Measurements from ENCODE around the gene MELK.

The MELK gene

DNA sequence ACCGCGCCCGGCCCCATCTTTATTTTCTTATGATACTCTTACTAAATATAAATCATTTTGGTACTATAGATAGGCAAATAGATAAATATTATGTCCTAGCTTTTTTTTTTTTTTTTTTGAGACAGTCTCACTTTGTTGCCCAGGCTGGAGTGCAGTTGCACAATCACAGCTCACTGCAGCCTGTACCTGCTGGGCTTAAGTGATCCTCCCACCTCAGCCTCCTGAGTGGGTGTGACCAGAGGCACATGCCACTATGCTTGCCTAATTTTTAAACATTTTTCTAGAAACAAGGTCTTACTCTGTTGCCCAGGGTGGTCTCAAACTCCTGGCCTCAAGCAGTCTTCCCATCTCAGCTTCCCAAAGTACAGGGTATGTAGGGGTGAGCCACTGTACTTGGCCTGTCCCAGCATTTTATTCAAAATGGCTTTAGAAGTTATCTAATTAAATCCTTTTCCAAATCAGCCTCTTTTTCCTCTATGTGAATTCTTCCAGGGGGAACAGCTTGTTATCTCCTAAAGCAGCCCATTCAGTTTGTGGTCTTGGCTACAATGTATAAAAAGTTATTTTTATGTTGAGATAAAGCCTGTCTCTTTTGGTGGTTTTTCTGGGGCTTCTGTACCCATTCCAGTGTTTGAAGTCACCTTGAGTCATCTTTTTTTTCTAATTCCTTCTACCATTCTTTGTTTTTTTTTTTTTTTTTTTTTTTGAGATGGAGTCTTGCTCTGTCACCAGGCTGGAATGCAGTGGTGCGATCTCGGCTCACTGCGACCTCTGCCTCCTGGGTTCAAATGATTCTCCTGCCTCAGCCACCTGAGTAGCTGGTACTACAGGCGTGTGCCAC lies 12.1 kb downstream of the MELK start:
- H3K27ac ChIP-seq (ENCODE audit: low read length), result no peak overlapping the region
- H4K20me1 ChIP-seq (ENCODE audit: insufficient read depth, low read length), result peaks cover 4% of the 10 kb centered on the region; the same call in 1 of the 2 replicates
- no peak overlapping the region for H3K4me3 ChIP-seq (ENCODE audit: low read length)
- no peaks in the 10 kb centered on the region for H3K9me2 ChIP-seq (replicated peaks; ENCODE audit: insufficient read depth, low read length)
- TF ChIP-seq EZH2 (optimal IDR thresholded peaks at IDR 0.05; ENCODE audit: low read depth, low read length), result no peak
- TF ChIP-seq, protein P1, sequence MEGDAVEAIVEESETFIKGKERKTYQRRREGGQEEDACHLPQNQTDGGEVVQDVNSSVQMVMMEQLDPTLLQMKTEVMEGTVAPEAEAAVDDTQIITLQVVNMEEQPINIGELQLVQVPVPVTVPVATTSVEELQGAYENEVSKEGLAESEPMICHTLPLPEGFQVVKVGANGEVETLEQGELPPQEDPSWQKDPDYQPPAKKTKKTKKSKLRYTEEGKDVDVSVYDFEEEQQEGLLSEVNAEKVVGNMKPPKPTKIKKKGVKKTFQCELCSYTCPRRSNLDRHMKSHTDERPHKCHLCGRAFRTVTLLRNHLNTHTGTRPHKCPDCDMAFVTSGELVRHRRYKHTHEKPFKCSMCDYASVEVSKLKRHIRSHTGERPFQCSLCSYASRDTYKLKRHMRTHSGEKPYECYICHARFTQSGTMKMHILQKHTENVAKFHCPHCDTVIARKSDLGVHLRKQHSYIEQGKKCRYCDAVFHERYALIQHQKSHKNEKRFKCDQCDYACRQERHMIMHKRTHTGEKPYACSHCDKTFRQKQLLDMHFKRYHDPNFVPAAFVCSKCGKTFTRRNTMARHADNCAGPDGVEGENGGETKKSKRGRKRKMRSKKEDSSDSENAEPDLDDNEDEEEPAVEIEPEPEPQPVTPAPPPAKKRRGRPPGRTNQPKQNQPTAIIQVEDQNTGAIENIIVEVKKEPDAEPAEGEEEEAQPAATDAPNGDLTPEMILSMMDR (IDR thresholded peaks at IDR 0.05; ENCODE audit: low read length), result no peak
- TF ChIP-seq EZH2phosphoT487 (IDR thresholded peaks at IDR 0.05; ENCODE audit: low read length), result no peak
- no peaks in the 10 kb centered on the region for H3K4me1 ChIP-seq (ENCODE audit: low read length)
- DNase-seq, result no peak
- no peak overlapping the region for H3K4me2 ChIP-seq (ENCODE audit: low read depth, low read length)
- H3K9me3 ChIP-seq (replicated peaks; ENCODE audit: insufficient read depth, low read length), result no peaks in the 10 kb centered on the region
- no peak overlapping the region for H2AFZ ChIP-seq (ENCODE audit: low read length)
- H3K9ac ChIP-seq (ENCODE audit: low read length), result no peak overlapping the region
- no peaks in the 10 kb centered on the region for H3K27me3 ChIP-seq (replicated peaks; ENCODE audit: insufficient read depth, low read length)
- peaks cover 56% of the 10 kb centered on the region for H3K79me2 ChIP-seq (ENCODE audit: low read length)
- H3F3A ChIP-seq (ENCODE audit: insufficient read depth, low read length), result peaks cover 3% of the 10 kb centered on the region; the same call in 1 of the 2 replicates
- H3K36me3 ChIP-seq (replicated peaks; ENCODE audit: insufficient read depth, low read length), result no peaks in the 10 kb centered on the region; the same call in 1 of the 2 replicates

DNA sequence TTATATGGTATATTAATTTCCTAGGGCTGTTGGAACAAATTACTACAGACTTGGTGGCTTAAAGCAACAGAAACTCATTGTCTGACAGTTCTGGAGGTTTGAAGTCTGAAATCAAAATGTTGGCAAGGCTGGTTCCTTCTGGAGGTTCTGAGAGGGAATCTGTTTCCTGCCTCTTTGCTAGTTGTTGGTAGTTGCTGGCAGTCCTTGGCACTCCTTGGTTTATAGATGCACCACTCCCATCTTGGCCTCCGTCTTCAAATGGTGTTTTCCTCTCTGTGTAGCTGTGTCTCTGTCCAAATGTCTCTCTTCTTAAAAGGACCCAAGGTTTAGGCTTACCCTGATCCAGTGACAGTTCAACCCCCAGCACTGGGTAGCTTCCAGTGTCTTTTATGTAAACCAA lies 17.5 kb downstream of the MELK start:
- H2AFZ ChIP-seq (ENCODE audit: low read length), result no peak overlapping the region
- TF ChIP-seq EZH2phosphoT487 (IDR thresholded peaks at IDR 0.05; ENCODE audit: low read length) (no peak), EZH2 (optimal IDR thresholded peaks at IDR 0.05; ENCODE audit: low read depth, low read length) (no peak)
- TF ChIP-seq, protein P1 (IDR thresholded peaks at IDR 0.05; ENCODE audit: low read length), result no peak
- peaks cover 3% of the 10 kb centered on the region for H3F3A ChIP-seq (ENCODE audit: insufficient read depth, low read length)
- H3K4me2 ChIP-seq (ENCODE audit: low read depth, low read length), result no peak overlapping the region
- no peaks in the 10 kb centered on the region for H4K20me1 ChIP-seq (ENCODE audit: insufficient read depth, low read length)
- H3K4me3 ChIP-seq (ENCODE audit: low read length), result no peak overlapping the region
- H3K9ac ChIP-seq (ENCODE audit: low read length), result no peak overlapping the region
- H3K9me2 ChIP-seq (replicated peaks; ENCODE audit: insufficient read depth, low read length), result no peaks in the 10 kb centered on the region
- DNase-seq, result no peak
- H3K79me2 ChIP-seq (ENCODE audit: low read length), result peaks cover 53% of the 10 kb centered on the region
- no peaks in the 10 kb centered on the region for H3K4me1 ChIP-seq (ENCODE audit: low read length)
- H3K9me3 ChIP-seq (replicated peaks; ENCODE audit: insufficient read depth, low read length), result no peaks in the 10 kb centered on the region
- H3K36me3 ChIP-seq (replicated peaks; ENCODE audit: insufficient read depth, low read length), result peaks cover 5% of the 10 kb centered on the region; the same call in 1 of the 2 replicates
- no peaks in the 10 kb centered on the region for H3K27me3 ChIP-seq (replicated peaks; ENCODE audit: insufficient read depth, low read length)
- no peak overlapping the region for H3K27ac ChIP-seq (ENCODE audit: low read length)

DNA sequence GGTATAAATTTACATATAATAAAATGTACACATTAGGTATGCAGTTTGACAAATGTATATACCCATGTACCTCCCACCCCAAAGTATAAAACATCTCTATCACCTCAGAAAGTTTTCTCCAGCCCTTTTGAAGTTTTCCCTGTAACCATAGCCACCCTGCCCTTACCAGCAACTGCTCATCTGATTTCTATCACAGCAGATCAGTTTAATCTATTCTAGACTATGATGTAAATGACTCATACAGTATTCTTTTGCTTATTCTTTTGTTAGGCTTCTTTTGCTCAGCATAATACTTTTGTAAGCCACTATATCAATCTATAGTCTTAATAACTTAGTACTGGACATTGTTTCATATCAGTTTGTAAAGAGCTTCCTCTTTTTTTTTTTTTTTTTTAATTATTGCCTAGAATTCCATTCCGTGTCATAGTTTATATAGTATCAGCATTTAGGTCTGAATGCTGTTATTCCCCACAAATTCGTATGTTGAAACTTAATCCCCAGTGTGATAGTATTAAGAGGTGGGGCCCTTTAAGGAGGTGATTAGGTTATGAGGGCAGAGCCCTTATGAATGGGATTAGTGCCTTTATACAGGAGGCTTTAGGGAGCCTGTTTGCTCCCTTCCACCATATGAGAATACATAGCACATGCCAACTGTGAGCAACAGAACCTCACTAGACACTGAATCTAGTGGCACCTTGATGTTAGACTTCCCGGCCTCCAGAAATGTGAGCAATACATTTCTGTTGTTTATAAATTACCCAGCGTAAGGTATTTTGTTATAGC lies 20.3 kb downstream of the MELK start:
- Histone ChIP-seq H3K27me3 (replicated peaks; ENCODE audit: insufficient read depth, low read length) (no peaks in the 10 kb centered on the region), H3K4me1 (ENCODE audit: low read length) (no peaks in the 10 kb centered on the region), H3K27ac (ENCODE audit: low read length) (no peak overlapping the region), H3K9me3 (replicated peaks; ENCODE audit: insufficient read depth, low read length) (no peaks in the 10 kb centered on the region), H3K9me2 (replicated peaks; ENCODE audit: insufficient read depth, low read length) (no peaks in the 10 kb centered on the region), H3F3A (ENCODE audit: insufficient read depth, low read length) (no peaks in the 10 kb centered on the region; the same call in 1 of the 2 replicates), H3K36me3 (replicated peaks; ENCODE audit: insufficient read depth, low read length) (peaks cover 5% of the 10 kb centered on the region; the same call in 1 of the 2 replicates), H3K4me2 (ENCODE audit: low read depth, low read length) (no peak overlapping the region), H3K9ac (ENCODE audit: low read length) (no peak overlapping the region), H4K20me1 (ENCODE audit: insufficient read depth, low read length) (no peaks in the 10 kb centered on the region), H3K4me3 (ENCODE audit: low read length) (no peak overlapping the region), H2AFZ (ENCODE audit: low read length) (no peak overlapping the region), H3K79me2 (ENCODE audit: low read length) (peaks cover 40% of the 10 kb centered on the region)
- TF ChIP-seq, protein P1 (IDR thresholded peaks at IDR 0.05; ENCODE audit: low read length), result no peak
- no peak for TF ChIP-seq EZH2phosphoT487 (IDR thresholded peaks at IDR 0.05; ENCODE audit: low read length)
- no peak for TF ChIP-seq EZH2 (optimal IDR thresholded peaks at IDR 0.05; ENCODE audit: low read depth, low read length)
- no peak for DNase-seq
